PC-3 (cell line): ENCODE measurements around the gene TCOF1. TPM values are rescaled to one million over a fixed set of nuclear protein-coding genes. Genes with fewer than 3 reads are reported as not detected.

Source experiments
- ATAC-seq: fragments of 200-7000 bp; cut with Tn5 transposase; 2 replicates; pipeline ENCODE4 v1.9.1; 2020; ENCODE audit warnings: mild to moderate bottlenecking, moderate library complexity
- BruUV-seq: library from RNA; stranded (reverse); fragments of 400-500 nt; replicated peaks from 2 replicates; lab custom pipeline; 2021; lab: Mats Ljungman, UMichigan
- CTCF ChIA-PET: fragments of 300-600 bp; sonication (Branson Sonifier 250); formaldehyde crosslinking; loops from one replicate; lab custom pipeline; 2022; ENCODE audit warnings: antibody characterized with exemption; lab: Charles Lee
- POLR2A ChIA-PET: fragments of 300-600 bp; sonication (Branson Sonifier 250); formaldehyde crosslinking; loops from one replicate; lab custom pipeline; 2022; ENCODE audit warnings: antibody characterized with exemption; ENCODE audit not compliant: unreplicated experiment; lab: Charles Lee
- DNase-seq: peaks from one replicate; pipeline ENCODE4 v3.0.0-alpha.2; 2015
- H2AFZ ChIP-seq: fragments of 300-600 bp; sonication (generic); 2 replicates; pipeline ENCODE4 v1.6.0; 2016; ENCODE audit warnings: antibody characterized with exemption, low read length
- H3F3A ChIP-seq: fragments of 300-600 bp; sonication (generic); one replicate; pipeline ENCODE4 v1.6.0; 2017; ENCODE audit warnings: antibody characterized with exemption, low read length, control low read depth, mild to moderate bottlenecking; ENCODE audit not compliant: unreplicated experiment
- H3K27ac ChIP-seq: fragments of 300-600 bp; sonication (generic); 2 replicates; pipeline ENCODE4 v1.5.1; 2016; ENCODE audit warnings: mild to moderate bottlenecking, low read length
- H3K27me3 ChIP-seq: fragments of 300-600 bp; sonication (generic); 2 replicates; pipeline ENCODE4 v1.6.1; 2016; ENCODE audit warnings: low read length, mixed read lengths
- H3K36me3 ChIP-seq: fragments of 300-600 bp; sonication (generic); 2 replicates; pipeline ENCODE4 v1.6.1; 2016; ENCODE audit warnings: low read depth, mixed run types, low read length, mixed read lengths
- H3K4me1 ChIP-seq: fragments of 300-600 bp; sonication (generic); 2 replicates; pipeline ENCODE4 v1.5.1; 2016; ENCODE audit warnings: low read length; ENCODE audit not compliant: insufficient read depth
- H3K4me2 ChIP-seq: fragments of 300-600 bp; sonication (generic); 2 replicates; pipeline ENCODE4 v1.6.0; 2016; ENCODE audit warnings: low read length
- H3K4me3 ChIP-seq: fragments of 300-600 bp; sonication (generic); 2 replicates; pipeline ENCODE4 v1.5.1; 2016; ENCODE audit warnings: mild to moderate bottlenecking, low read length, mixed read lengths
- H3K79me2 ChIP-seq: fragments of 300-600 bp; sonication (generic); 2 replicates; pipeline ENCODE4 v1.6.1; 2017; ENCODE audit warnings: low read length, mixed read lengths
- H3K9ac ChIP-seq: fragments of 300-600 bp; sonication (generic); 2 replicates; pipeline ENCODE4 v1.6.0; 2016; ENCODE audit warnings: mild to moderate bottlenecking, low read length
- H3K9me2 ChIP-seq: fragments of 300-600 bp; sonication (generic); replicated peaks from 2 replicates; pipeline ENCODE4 v1.6.1; 2016; ENCODE audit warnings: mixed run types, low read length, mixed read lengths
- H3K9me3 ChIP-seq: fragments of 300-600 bp; sonication (generic); 2 replicates; pipeline ENCODE4 v1.6.1; 2016; ENCODE audit warnings: low read length, mixed read lengths
- H4K20me1 ChIP-seq: fragments of 300-600 bp; sonication (generic); 2 replicates; pipeline ENCODE4 v1.6.1; 2016; ENCODE audit warnings: low read length, mixed read lengths
- CTCF ChIP-seq: fragments of 300-600 bp; sonication (generic); conservative IDR thresholded peaks from 2 replicates; pipeline ENCODE4 v1.5.1; 2017; ENCODE audit warnings: antibody characterized with exemption, low read depth, mild to moderate bottlenecking, low read length
- EZH2 ChIP-seq: fragments of 300-600 bp; sonication (generic); IDR thresholded peaks from one replicate; pipeline ENCODE4 v1.6.1; 2017; ENCODE audit warnings: antibody characterized with exemption, mild to moderate bottlenecking, low read length; ENCODE audit not compliant: unreplicated experiment
- EZH2phosphoT487 ChIP-seq: fragments of 300-600 bp; sonication (generic); IDR thresholded peaks from 2 replicates; pipeline ENCODE4 v1.6.1; 2018; ENCODE audit warnings: mild to moderate bottlenecking, antibody characterized with exemption, low read length, borderline replicate concordance
- intact Hi-C: fragments of 100-400 bp; cut with micrococcal nuclease; formaldehyde crosslinking; loops from 2 replicates; pipeline ENCODE4 v1.9.0; 2023
- total RNA-seq: library from RNA; depleted of rRNA; stranded (reverse); fragments of >200 nt; gene quantifications from 2 replicates; pipeline ENCODE4 v1.2.3, GENCODE V29; 2014

The TCOF1 gene
- total RNA-seq, 1 experiment from 2014 or later = 113 TPM

- Histone ChIP-seq H2AFZ (no peak overlapping the region), H3K9me3 (no peaks in the 10 kb centered on the region), H3K4me1 (no peaks in the 10 kb centered on the region), H3K27me3 (no peaks in the 10 kb centered on the region), H3K4me3 (no peak overlapping the region), H3K9ac (no peak overlapping the region), H3K9me2 (peaks cover 7% of the 10 kb centered on the region), H3K36me3 (no peaks in the 10 kb centered on the region), H3K4me2 (no peak overlapping the region), H3K27ac (no peak overlapping the region), H3K79me2 (no peaks in the 10 kb centered on the region), H4K20me1 (no peaks in the 10 kb centered on the region), H3F3A (no peaks in the 10 kb centered on the region)
- intact Hi-C loops = no loop called here
- POLR2A ChIA-PET = no interaction called here
- TF ChIP-seq EZH2phosphoT487 (no peak), CTCF (no peak)
- no peak for DNase-seq
- no peak for ATAC-seq
- CTCF ChIA-PET = no interaction called here
- BruUV-seq = no TSS peak
These were observed 19.0 kb upstream of the TCOF1 start for GRCh38 chr5:150338546-150338945.

DNA sequence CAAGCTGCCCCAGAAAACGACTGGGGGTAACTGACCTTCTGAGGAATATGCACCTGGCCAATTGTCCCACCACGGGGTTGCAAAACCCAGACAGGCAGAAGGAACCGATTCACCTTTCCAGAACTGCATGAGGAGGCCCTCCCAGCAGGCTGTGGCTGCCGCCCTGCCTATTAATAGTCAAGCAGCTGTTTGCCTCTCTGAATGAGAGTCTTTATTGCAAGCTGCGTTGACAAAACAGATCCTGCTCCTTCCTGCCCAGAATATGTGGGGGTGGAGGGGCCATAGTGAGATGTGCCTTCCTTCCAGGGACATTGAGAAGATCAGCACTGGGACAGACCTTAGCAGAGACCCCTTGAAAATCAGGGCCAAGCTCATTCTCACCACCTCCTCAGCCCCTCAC is 18.3 kb upstream of the TCOF1 start:
- Histone ChIP-seq H3K9me2 (peaks cover 7% of the 10 kb centered on the region), H3K27ac (no peak overlapping the region), H3K36me3 (no peaks in the 10 kb centered on the region), H3K4me1 (no peaks in the 10 kb centered on the region), H2AFZ (no peak overlapping the region), H3F3A (no peaks in the 10 kb centered on the region), H3K9ac (no peak overlapping the region), H3K4me2 (no peak overlapping the region), H3K79me2 (no peaks in the 10 kb centered on the region), H3K4me3 (no peak overlapping the region), H3K9me3 (no peaks in the 10 kb centered on the region), H4K20me1 (no peaks in the 10 kb centered on the region), H3K27me3 (no peaks in the 10 kb centered on the region)
- ChIA-PET POLR2A (no interaction called here), CTCF (no interaction called here)
- ATAC-seq (no peak), DNase-seq (no peak)
- BruUV-seq = no TSS peak
- intact Hi-C loops = no loop called here
- no peak for TF ChIP-seq CTCF
- TF ChIP-seq EZH2phosphoT487 = no peak
- no peak for TF ChIP-seq EZH2

DNA sequence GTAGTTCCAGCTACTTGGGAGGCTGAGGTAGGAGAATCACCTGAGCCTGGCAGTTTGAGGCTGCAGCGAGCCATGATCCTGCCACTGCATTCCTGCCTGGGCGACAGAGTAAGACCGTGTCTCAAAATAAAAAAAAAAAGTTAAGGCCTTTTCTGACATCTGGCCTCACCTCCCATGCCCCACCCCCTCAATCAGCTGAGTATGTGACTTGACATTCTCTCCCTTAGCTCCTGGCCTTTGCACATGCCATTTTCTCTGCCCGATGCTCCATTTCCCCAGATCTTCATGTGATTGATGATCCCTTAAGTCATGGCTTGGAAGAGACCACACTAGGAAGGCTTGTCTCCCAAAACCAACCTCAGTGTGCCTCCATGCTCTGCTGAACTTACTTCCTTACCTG is 17.7 kb upstream of the TCOF1 start:
- Histone ChIP-seq H3K27me3 (no peaks in the 10 kb centered on the region), H4K20me1 (no peaks in the 10 kb centered on the region), H3K36me3 (no peaks in the 10 kb centered on the region), H3K27ac (no peak overlapping the region), H3K4me1 (no peaks in the 10 kb centered on the region), H3K9ac (no peak overlapping the region), H2AFZ (no peak overlapping the region), H3K9me2 (peaks cover 7% of the 10 kb centered on the region), H3F3A (no peaks in the 10 kb centered on the region), H3K4me3 (no peak overlapping the region), H3K79me2 (no peaks in the 10 kb centered on the region), H3K9me3 (no peaks in the 10 kb centered on the region), H3K4me2 (no peak overlapping the region)
- no TSS peak for BruUV-seq
- TF ChIP-seq EZH2phosphoT487 (no peak), CTCF (no peak), EZH2 (no peak)
- intact Hi-C loops = no loop called here
- CTCF ChIA-PET = no interaction called here
- DNase-seq = no peak
- POLR2A ChIA-PET = no interaction called here
- no peak for ATAC-seq
